B cell (primary cell): ENCODE data around the gene ARHGAP18.

Source experiments
- CTCF ChIP-seq: fragments of 200-600 bp; IDR thresholded peaks from one replicate; pipeline ENCODE4 v1.8.0; 2022; ENCODE audit warnings: antibody characterized with exemption, mild to moderate bottlenecking
- EZH2 ChIP-seq: IDR thresholded peaks from 2 replicates; pipeline ENCODE4 v1.6.1; 2012; ENCODE audit warnings: borderline replicate concordance, low read depth, mild to moderate bottlenecking, moderate library complexity, low read length; ENCODE audit not compliant: insufficient read depth, poor library complexity, severe bottlenecking

DNA sequence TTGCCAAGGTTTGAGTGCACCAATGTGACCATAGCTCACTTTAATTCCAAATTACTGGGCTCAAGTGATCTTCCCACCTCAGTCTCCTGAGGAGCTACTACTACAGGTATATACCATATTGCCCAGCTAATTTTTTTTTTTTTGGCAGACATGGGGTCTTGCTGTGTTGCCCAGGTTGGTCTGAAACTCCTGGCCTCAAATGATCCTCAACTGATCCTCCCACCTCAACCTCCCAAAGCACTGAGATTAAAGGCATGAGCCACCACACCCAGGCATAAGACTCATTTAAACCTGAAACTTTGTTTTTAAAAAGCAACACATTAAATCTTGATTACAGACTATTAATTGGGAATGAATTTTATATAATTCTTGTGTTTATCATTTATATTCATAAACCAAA lies 67.7 kb downstream of the ARHGAP18 start:
- no peak for TF ChIP-seq CTCF
- no peak for TF ChIP-seq EZH2
